ENCODE data around the gene ADAM22. TPM values are rescaled to one million over a fixed set of nuclear protein-coding genes. Genes with fewer than 3 reads are reported as not detected.

The ADAM22 gene
- total RNA-seq, 6 experiments from 2014 or later = 0.06 to 0.32 (median 0.10) TPM

DNA sequence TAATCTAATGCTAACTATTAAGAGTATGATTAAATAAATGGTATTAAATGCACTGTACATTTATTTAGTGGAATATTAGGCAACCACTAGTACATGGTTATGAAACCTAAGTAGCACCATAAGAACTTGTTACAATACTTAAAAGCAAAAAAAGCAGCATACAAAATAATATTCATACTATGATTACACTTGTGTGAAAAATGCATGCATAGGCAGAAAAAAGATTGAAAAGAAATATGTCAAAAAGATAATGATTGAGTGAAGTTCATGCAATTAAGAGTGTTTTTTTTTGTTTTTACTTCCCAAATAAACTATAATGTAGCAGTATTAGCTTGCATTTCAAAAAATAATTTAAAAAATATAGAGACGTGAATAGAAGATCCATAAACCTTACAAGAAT is 305.8 kb downstream of the ADAM22 start:
- Histone ChIP-seq H3K36me3 (no peaks in the 10 kb centered on the region), H3K4me1 (no peaks in the 10 kb centered on the region), H3K4me3 (no peak overlapping the region), H3K9me3 (no peaks in the 10 kb centered on the region), H3K27me3 (no peaks in the 10 kb centered on the region), H3K27ac (no peak overlapping the region)
- ATAC-seq (no peak), DNase-seq (no peak)
- TF ChIP-seq POLR2A (IDR thresholded peaks at IDR 0.05) = no peak
- TF ChIP-seq, protein P1, sequence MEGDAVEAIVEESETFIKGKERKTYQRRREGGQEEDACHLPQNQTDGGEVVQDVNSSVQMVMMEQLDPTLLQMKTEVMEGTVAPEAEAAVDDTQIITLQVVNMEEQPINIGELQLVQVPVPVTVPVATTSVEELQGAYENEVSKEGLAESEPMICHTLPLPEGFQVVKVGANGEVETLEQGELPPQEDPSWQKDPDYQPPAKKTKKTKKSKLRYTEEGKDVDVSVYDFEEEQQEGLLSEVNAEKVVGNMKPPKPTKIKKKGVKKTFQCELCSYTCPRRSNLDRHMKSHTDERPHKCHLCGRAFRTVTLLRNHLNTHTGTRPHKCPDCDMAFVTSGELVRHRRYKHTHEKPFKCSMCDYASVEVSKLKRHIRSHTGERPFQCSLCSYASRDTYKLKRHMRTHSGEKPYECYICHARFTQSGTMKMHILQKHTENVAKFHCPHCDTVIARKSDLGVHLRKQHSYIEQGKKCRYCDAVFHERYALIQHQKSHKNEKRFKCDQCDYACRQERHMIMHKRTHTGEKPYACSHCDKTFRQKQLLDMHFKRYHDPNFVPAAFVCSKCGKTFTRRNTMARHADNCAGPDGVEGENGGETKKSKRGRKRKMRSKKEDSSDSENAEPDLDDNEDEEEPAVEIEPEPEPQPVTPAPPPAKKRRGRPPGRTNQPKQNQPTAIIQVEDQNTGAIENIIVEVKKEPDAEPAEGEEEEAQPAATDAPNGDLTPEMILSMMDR (IDR thresholded peaks at IDR 0.05) = no peak
- intact Hi-C loops (cut with DNase I) = loop anchor here in 1 of 2 donors (10.0 kb wide), 1 partner anchor 115 kb away; no protein-coding TSS in a partner anchor
- WGBS (ENCODE audit: insufficient coverage, low coverage, low lambda C conversion rate, missing lambda C conversion rate) = 82% methylated on average over 1 of the region's 1 CpG

DNA sequence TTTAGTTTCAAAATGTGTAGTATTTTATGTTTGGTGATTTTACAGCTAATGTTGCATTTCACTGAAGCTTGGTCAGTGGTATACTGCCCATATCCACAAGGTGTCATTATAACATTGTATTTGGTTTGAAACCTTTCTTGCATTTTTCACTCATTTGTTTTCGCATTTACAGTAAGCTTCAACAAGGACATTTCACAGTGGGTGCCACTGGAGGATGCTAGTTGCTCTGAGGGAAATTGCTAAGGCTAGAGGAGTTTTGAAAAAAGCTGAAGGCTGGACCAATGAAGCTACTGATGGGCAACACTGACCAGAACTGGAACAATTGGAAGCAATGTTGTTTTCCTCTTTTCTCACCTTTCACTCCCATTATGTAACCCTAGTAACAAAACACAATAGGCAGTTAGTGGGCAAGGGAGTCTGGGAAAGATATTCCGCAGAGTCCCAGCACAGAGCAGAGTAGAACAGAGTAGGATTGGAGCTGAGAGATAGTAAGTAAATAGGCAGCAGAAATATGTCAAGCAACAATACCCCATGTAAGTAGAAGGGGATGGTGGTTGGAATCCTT is 309.4 kb downstream of the ADAM22 start:
- intact Hi-C loops (cut with DNase I) = loop anchor here in 1 of 2 donors (10.0 kb wide), 1 partner anchor 111 kb away; no protein-coding TSS in a partner anchor
- TF ChIP-seq, protein P1 (IDR thresholded peaks at IDR 0.05) = peak; percentile 76 to 87 (median 81)
- no peak for TF ChIP-seq POLR2A (IDR thresholded peaks at IDR 0.05)
- ATAC-seq (peak; percentile 88 to 100 (median 90)), DNase-seq (no peak)
- H3K36me3 ChIP-seq = no peaks in the 10 kb centered on the region
- H3K4me3 ChIP-seq = no peak overlapping the region
- no peaks in the 10 kb centered on the region for H3K27me3 ChIP-seq
- H3K9me3 ChIP-seq = no peaks in the 10 kb centered on the region
- 24% methylated on average over 2 of the region's 2 CpGs for WGBS (ENCODE audit: insufficient coverage, low coverage, low lambda C conversion rate, missing lambda C conversion rate)
- H3K27ac ChIP-seq = no peak overlapping the region
- no peaks in the 10 kb centered on the region for H3K4me1 ChIP-seq

DNA sequence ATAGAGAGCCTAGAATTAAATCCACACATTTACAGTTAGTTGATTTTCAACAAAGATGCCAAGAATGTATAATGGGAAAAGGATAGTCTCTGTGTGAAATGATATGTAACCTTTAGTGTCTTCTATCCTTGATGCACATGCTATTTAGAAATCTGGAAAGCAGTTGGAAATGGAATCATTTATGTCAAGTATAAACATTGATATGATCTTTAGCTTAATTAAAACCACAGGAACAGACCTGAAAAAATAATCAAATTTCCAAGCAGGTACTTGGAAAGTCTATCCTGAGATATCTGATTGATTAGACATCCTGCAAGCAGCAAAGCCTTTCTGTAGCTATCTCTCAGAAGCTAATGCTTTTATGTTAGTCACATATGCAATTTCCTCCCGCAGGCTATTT is 310.2 kb downstream of the ADAM22 start:
- H3K27ac ChIP-seq = no peak overlapping the region
- ATAC-seq (no peak), DNase-seq (no peak)
- H3K4me3 ChIP-seq = no peak overlapping the region
- no peaks in the 10 kb centered on the region for H3K9me3 ChIP-seq
- H3K36me3 ChIP-seq = no peaks in the 10 kb centered on the region
- TF ChIP-seq, protein P1 (IDR thresholded peaks at IDR 0.05) = no peak
- TF ChIP-seq POLR2A (IDR thresholded peaks at IDR 0.05) = no peak
- WGBS (ENCODE audit: insufficient coverage, low coverage, low lambda C conversion rate, missing lambda C conversion rate) = 82% methylated on average over 1 of the region's 1 CpG
- no peaks in the 10 kb centered on the region for H3K27me3 ChIP-seq
- no peaks in the 10 kb centered on the region for H3K4me1 ChIP-seq
- intact Hi-C loops (cut with DNase I) = loop anchor here in 1 of 2 donors (10.0 kb wide), 1 partner anchor 111 kb away; no protein-coding TSS in a partner anchor

Other genes starting within 250 kb of the ADAM22 start
- 10 to 100 TPM in 3 of 6 experiments, 1 to 10 TPM in 3; 6.1 to 27.0 (median 10.1) TPM for gene SLC25A40, start 57.9 kb upstream of the ADAM22 start, total RNA-seq
- gene DBF4, start 57.8 kb upstream of the ADAM22 start, total RNA-seq = 1 to 10 TPM; 2.3 to 7.6 (median 3.6) TPM

Data from right lobe of liver (tissue), 6 donors.